SK-N-SH treated with all-trans-retinoic acid at 6 μM for 48 hours (cell line): ENCODE data around the gene ATP9A.

Experiments
- ISL1 ChIP-seq: fragments of 250-450 bp; sonication (Bioruptor Pico); IDR thresholded peaks from 2 replicates; pipeline ENCODE4 v2.1.2; 2022; ENCODE audit warnings: mild to moderate bottlenecking, moderate library complexity
- SNAI2 ChIP-seq: fragments of 250-450 bp; sonication (Bioruptor Pico); IDR thresholded peaks from 2 replicates; pipeline ENCODE4 v1.5.0; 2020; ENCODE audit warnings: mild to moderate bottlenecking, moderate library complexity
- ZFP3 ChIP-seq: fragments of 250-450 bp; sonication (Bioruptor Pico); IDR thresholded peaks from 2 replicates; pipeline ENCODE4 v1.5.0; 2020; ENCODE audit warnings: mild to moderate bottlenecking, moderate library complexity
- ZNF8 ChIP-seq: fragments of 450-650 bp; formaldehyde crosslinking; IDR thresholded peaks from 2 replicates; pipeline ENCODE4 v1.5.0; 2020; ENCODE audit warnings: mild to moderate bottlenecking, moderate library complexity
- TF ChIP-seq, protein P1 (sequence below): fragments of 250-450 bp; sonication (Bioruptor Pico); IDR thresholded peaks from 2 replicates; pipeline ENCODE4 v1.8.0; 2020; ENCODE audit warnings: mild to moderate bottlenecking, moderate library complexity, borderline replicate concordance
- TF ChIP-seq, protein P2 (sequence below): fragments of 250-450 bp; sonication (Bioruptor Pico); IDR thresholded peaks from 2 replicates; pipeline ENCODE4 v1.5.1; 2021; ENCODE audit warnings: mild to moderate bottlenecking, moderate library complexity
- TF ChIP-seq, protein P3 (sequence below): fragments of 250-450 bp; sonication (Bioruptor Pico); IDR thresholded peaks from 2 replicates; pipeline ENCODE4 v1.5.0; 2020; ENCODE audit warnings: mild to moderate bottlenecking, moderate library complexity

DNA sequence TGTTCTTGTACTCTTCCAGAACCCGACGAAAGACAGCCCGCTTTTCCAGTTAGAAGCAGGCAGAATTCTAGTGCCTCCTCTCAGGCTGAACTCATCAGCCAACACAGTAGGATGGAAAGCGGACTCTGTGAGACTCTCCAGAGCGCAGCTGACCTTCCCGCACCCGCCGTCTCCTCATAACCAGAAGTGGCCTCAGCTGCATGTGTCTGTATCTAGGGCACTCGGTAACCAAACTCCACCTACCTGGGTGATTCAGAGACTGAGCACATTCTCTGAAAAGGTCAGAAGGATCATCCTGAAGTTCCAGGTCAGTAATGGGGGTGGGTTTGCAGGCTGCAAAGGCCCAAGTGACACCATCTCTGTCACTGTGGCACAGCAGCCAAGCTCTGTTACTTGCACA is 158.9 kb downstream of the ATP9A start:
- TF ChIP-seq, protein P1, sequence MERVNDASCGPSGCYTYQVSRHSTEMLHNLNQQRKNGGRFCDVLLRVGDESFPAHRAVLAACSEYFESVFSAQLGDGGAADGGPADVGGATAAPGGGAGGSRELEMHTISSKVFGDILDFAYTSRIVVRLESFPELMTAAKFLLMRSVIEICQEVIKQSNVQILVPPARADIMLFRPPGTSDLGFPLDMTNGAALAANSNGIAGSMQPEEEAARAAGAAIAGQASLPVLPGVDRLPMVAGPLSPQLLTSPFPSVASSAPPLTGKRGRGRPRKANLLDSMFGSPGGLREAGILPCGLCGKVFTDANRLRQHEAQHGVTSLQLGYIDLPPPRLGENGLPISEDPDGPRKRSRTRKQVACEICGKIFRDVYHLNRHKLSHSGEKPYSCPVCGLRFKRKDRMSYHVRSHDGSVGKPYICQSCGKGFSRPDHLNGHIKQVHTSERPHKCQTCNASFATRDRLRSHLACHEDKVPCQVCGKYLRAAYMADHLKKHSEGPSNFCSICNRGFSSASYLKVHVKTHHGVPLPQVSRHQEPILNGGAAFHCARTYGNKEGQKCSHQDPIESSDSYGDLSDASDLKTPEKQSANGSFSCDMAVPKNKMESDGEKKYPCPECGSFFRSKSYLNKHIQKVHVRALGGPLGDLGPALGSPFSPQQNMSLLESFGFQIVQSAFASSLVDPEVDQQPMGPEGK (CRISPR knock-in tag) = no peak
- TF ChIP-seq, protein P2, sequence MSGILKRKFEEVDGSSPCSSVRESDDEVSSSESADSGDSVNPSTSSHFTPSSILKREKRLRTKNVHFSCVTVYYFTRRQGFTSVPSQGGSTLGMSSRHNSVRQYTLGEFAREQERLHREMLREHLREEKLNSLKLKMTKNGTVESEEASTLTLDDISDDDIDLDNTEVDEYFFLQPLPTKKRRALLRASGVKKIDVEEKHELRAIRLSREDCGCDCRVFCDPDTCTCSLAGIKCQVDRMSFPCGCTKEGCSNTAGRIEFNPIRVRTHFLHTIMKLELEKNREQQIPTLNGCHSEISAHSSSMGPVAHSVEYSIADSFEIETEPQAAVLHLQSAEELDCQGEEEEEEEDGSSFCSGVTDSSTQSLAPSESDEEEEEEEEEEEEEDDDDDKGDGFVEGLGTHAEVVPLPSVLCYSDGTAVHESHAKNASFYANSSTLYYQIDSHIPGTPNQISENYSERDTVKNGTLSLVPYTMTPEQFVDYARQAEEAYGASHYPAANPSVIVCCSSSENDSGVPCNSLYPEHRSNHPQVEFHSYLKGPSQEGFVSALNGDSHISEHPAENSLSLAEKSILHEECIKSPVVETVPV (CRISPR knock-in tag) = no peak
- TF ChIP-seq ISL1 (CRISPR knock-in tag) (no peak), ZFP3 (CRISPR knock-in tag) (no peak), SNAI2 (no peak), ZNF8 (CRISPR knock-in tag) (no peak)
- TF ChIP-seq, protein P3, sequence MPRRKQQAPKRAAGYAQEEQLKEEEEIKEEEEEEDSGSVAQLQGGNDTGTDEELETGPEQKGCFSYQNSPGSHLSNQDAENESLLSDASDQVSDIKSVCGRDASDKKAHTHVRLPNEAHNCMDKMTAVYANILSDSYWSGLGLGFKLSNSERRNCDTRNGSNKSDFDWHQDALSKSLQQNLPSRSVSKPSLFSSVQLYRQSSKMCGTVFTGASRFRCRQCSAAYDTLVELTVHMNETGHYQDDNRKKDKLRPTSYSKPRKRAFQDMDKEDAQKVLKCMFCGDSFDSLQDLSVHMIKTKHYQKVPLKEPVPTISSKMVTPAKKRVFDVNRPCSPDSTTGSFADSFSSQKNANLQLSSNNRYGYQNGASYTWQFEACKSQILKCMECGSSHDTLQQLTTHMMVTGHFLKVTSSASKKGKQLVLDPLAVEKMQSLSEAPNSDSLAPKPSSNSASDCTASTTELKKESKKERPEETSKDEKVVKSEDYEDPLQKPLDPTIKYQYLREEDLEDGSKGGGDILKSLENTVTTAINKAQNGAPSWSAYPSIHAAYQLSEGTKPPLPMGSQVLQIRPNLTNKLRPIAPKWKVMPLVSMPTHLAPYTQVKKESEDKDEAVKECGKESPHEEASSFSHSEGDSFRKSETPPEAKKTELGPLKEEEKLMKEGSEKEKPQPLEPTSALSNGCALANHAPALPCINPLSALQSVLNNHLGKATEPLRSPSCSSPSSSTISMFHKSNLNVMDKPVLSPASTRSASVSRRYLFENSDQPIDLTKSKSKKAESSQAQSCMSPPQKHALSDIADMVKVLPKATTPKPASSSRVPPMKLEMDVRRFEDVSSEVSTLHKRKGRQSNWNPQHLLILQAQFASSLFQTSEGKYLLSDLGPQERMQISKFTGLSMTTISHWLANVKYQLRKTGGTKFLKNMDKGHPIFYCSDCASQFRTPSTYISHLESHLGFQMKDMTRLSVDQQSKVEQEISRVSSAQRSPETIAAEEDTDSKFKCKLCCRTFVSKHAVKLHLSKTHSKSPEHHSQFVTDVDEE (CRISPR knock-in tag) = no peak
